HG03575 (cell line): ENCODE data around the gene PKLR.
"Not testable (repeated sequence)": the region's sequence is repeated elsewhere in the genome, so short reads cannot be mapped to it uniquely, and the experiment has no call there.

Experiments used
- ATAC-seq: cut with Tn5 transposase; IDR thresholded peaks from one replicate; pipeline ENCODE4 v1.9.1; 2021; ENCODE audit not compliant: unreplicated experiment, insufficient number of reproducible peaks, low FRiP score; ENCODE audit errors: extremely low read depth

PKLR gene

GRCh38 chr1:155263067-155263466 lies 38.2 kb downstream of the PKLR start:
- no peak for ATAC-seq

GRCh38 chr1:155261852-155262673 lies 39.2 kb downstream of the PKLR start, which contains the start of gene SCAMP3:
TSS of gene SCAMP3 (minus strand) at chr1:155262360. CDS start at chr1:155262151, 209 bp downstream.
- peak; percentile 52 for ATAC-seq

- no peak for ATAC-seq
Observed at GRCh38 chr1:155261493-155261851, 39.8 kb downstream of the PKLR start.

- no peak for ATAC-seq
Observed at GRCh38 chr1:155260276-155260675, 41.0 kb downstream of the PKLR start.

- ATAC-seq, result no peak
Observed at GRCh38 chr1:155256058-155256852, 45.0 kb downstream of the PKLR start.

- ATAC-seq, result no peak
Observed at GRCh38 chr1:155255243-155256007, 45.8 kb downstream of the PKLR start, which contains the start of gene ENTREP3. TSS of gene ENTREP3 (minus strand) at chr1:155255483. CDS start at chr1:155254877, 606 bp downstream.

GRCh38 chr1:155254714-155255242 lies 46.5 kb downstream of the PKLR start:
- no peak for ATAC-seq

GRCh38 chr1:155254228-155254713 lies 47.0 kb downstream of the PKLR start:
- no peak for ATAC-seq

- no peak for ATAC-seq
Observed at GRCh38 chr1:155253797-155254196, 47.4 kb downstream of the PKLR start.

GRCh38 chr1:155253208-155253607 lies 48.0 kb downstream of the PKLR start:
- no peak for ATAC-seq

- no peak for ATAC-seq
Observed at GRCh38 chr1:155251566-155251965, 49.7 kb downstream of the PKLR start.

GRCh38 chr1:155250633-155251449 lies 50.4 kb downstream of the PKLR start:
- no peak for ATAC-seq

GRCh38 chr1:155250246-155250632 lies 51.0 kb downstream of the PKLR start:
- ATAC-seq, result no peak

- no peak for ATAC-seq
Observed at GRCh38 chr1:155247667-155248553, 53.3 kb downstream of the PKLR start.

GRCh38 chr1:155246796-155247195 lies 54.4 kb downstream of the PKLR start:
- ATAC-seq, result not testable (repeated sequence)

GRCh38 chr1:155245163-155245524 lies 56.1 kb downstream of the PKLR start:
- ATAC-seq, result no peak

- ATAC-seq, result peak; percentile 37
Observed at GRCh38 chr1:155244368-155245162, 56.7 kb downstream of the PKLR start.
